ENCODE measurements around the gene MAPK1IP1L.

MAPK1IP1L gene

DNA sequence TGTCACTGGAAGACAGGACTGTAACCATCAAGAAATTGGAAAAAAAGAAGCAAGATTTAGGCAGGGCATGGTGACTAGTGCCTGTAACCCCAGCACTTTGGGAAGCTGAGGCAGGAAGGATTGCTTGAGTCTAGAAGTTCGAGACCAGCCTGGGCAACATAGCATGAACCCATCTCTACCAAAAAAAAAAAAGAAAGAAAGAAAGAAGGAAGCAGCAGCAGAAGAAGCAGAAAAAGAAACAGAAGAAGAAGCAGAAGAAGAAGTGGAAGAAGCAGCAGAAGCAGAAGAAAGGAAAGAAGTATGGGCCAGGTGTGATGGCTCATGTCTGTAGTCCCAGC is 47.1 kb downstream of the MAPK1IP1L start:
- DNase-seq, result no peak

DNA sequence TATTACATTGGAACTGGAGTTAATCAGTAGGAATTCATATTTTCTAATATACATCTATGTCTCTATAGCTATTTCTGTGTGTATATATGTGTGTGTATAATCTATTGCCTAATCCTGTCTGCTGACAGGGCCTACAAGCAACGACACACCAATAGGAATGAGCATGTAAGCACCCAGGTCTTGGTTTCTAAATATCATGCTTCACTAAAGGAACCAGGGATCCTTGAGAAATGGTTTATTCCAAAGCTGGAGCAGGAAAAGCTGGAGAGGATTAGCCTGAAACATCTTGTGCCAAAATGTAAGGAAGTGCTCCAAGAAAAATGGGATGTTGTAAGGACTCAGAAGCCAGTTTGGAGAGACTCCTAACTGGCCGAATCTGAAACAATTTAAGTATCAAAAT is 48.3 kb downstream of the MAPK1IP1L start:
- DNase-seq, result no peak

DNA sequence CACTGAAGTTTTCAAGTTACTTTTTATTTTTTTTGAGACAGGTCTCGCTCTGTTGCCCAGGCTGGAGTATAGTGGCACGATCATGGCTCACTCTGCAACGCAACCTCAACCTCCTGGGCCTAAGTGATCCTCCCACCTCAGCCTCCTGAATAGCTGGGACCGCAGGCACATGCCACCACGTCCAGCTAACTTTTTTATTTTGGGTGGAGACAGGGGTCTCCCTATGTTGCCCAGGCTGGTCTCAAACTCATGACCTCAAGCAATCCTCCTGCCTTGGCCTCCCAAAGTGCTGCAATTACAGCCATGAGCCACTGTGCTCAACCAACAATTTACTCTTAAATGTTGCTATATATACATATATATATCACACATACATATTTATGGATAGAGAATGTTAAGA is 50.3 kb downstream of the MAPK1IP1L start:
- no peak for DNase-seq

- peak; percentile 62 for DNase-seq
Measured at GRCh38 chr14:55102141-55102621, 50.7 kb downstream of the MAPK1IP1L start.

DNA sequence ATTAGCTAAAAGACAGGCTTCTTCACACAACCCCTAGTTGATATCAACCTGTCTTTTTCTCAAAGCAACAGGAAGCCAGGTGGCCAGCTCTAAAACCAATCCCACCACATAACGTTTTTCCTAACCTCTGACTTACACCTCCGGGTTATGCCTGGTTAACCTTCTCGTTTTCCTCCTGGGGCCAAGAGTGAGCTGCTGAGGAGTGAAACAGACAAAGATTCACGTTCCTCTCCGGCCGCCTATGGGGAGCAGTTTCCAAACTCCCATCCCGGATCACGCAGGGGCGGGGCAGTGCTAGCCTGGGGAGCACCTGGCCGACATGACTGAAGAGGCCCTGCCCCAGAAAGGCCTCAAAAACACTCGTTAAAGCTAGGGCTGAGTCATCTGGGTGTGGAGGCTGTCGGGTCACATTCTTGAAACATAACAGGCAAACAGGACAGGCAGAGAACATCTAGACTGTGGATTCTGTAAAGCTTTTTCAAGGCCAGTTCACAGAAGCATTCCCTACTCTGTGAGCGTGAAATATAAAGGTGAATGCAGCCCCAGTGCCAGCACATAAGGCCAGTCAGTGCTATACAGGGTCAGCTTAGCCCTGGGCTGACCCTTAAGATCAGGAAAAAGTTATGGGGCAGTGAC is 51.7 kb downstream of the MAPK1IP1L start:
- DNase-seq, result peak; percentile 52

GRCh38 chr14:55103971-55104954 is 52.8 kb downstream of the MAPK1IP1L start:
- no peak for DNase-seq

- DNase-seq, result no peak
Measured at GRCh38 chr14:55105991-55106390, 54.5 kb downstream of the MAPK1IP1L start.

- peak; percentile 48 for DNase-seq
Measured at GRCh38 chr14:55107766-55108554, 56.5 kb downstream of the MAPK1IP1L start.

DNA sequence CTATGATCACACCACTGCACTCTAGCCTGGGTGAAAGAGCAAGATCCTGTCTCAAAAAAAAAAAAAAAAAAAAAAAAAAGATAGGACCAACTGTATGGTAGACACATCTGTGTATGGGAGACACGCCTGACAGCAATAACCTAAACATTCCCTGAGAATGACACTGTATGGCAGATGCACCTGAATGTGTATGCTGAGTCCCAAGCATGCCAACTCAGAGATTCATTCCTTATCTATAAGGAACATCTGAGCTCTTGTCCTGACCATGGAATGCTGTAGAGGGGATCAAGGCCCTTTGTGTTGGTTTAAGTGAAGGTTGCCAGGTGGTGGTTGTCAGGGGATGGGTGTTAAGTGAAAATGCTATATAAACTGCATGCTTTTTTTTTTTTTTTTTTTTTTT is 58.4 kb downstream of the MAPK1IP1L start:
- DNase-seq, result no peak

- DNase-seq, result no peak
Measured at GRCh38 chr14:55111122-55111708, 59.8 kb downstream of the MAPK1IP1L start.

GRCh38 chr14:55114720-55115119 is 63.3 kb downstream of the MAPK1IP1L start:
- DNase-seq, result no peak

GRCh38 chr14:55115460-55115859 is 64.0 kb downstream of the MAPK1IP1L start:
- DNase-seq, result no peak

GRCh38 chr14:55115861-55116245 is 64.4 kb downstream of the MAPK1IP1L start:
- DNase-seq, result no peak

GRCh38 chr14:55116246-55117030 is 65.0 kb downstream of the MAPK1IP1L start:
- DNase-seq, result no peak

DNA sequence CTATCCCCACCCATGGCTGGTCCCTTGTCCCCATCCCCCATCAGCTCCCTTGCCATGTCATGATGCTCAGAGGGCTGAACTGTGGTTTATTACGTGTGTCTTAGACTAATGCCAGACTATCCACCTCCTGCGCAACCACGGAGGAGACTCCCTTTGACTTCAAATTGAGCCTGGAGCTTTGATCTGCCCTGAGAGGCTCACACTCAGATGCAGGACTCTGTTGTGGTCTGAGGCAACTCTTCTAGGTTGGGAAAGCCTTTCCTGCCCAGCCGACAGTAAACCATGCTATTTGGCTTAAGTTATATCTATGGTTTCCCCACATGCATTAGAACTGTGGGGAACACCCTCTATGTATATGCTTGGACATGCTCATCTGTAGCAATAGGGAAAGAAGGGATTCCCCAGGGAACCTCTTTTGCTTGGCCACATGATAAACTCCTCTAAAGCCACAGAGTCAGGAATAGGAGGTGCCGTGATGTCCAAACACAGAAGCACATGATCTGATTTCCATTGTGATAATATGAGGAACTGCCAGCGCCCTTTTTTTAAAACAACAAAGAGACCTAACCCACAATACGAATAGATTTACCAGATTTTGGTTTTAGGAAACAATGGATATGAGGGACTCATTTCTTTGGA is 66.5 kb downstream of the MAPK1IP1L start:
- no peak for DNase-seq

DNA sequence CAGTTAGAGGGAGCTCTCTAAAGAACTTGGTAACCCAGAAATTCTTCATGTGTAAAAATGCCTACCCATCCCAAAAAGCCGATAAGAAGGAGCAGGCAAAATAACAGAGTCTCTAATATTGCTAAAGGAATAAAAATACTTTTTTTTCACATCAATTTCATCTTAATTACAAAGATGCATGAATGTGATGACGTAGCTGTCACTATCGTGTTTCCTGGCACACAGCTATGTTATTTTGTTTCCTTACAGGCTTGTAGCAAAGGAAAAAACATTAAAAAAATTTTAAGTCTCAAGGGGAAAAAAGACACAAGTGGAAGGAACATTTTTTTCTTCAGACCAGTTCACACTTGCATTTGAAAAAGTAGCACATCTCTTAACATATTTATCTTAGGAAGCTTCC is 67.3 kb downstream of the MAPK1IP1L start:
- no peak for DNase-seq
